AG10803 (cell line): ENCODE measurements around the gene CCDC18.
"Not testable (repeated sequence)": the region's sequence is repeated elsewhere in the genome, so short reads cannot be mapped to it uniquely, and the experiment has no call there.

Experiments used
- DNase-seq: peaks from one replicate; pipeline ENCODE4 v3.0.0; 2010; ENCODE audit warnings: low read depth
- H3K4me3 ChIP-seq: 2 replicates; pipeline ENCODE4 v1.5.1; 2011; ENCODE audit warnings: mild to moderate bottlenecking, low read length, control low read depth
- CTCF ChIP-seq: conservative IDR thresholded peaks from 2 replicates; pipeline ENCODE4 v1.5.1; 2011; ENCODE audit warnings: mild to moderate bottlenecking, low read length, control low read depth, inconsistent platforms

Gene CCDC18

GRCh38 chr1:93255222-93256079, 74.9 kb downstream of the CCDC18 start:
- no peak for TF ChIP-seq CTCF
- no peak overlapping the region for H3K4me3 ChIP-seq
- DNase-seq, result peak; percentile 72

- TF ChIP-seq CTCF, result no peak
- DNase-seq, result no peak
- H3K4me3 ChIP-seq, result no peak overlapping the region
These were observed 75.9 kb downstream of the CCDC18 start for GRCh38 chr1:93256433-93256832.

GRCh38 chr1:93257889-93258288, 77.4 kb downstream of the CCDC18 start:
- DNase-seq, result no peak
- TF ChIP-seq CTCF, result no peak
- H3K4me3 ChIP-seq, result no peak overlapping the region

GRCh38 chr1:93260726-93261125, 80.2 kb downstream of the CCDC18 start:
- not testable (repeated sequence) for H3K4me3 ChIP-seq, DNase-seq

- H3K4me3 ChIP-seq, result no peak overlapping the region
- DNase-seq, result no peak
- TF ChIP-seq CTCF, result no peak
These were observed 82.1 kb downstream of the CCDC18 start for GRCh38 chr1:93262645-93263044.

GRCh38 chr1:93268888-93269287, 88.4 kb downstream of the CCDC18 start:
- DNase-seq, H3K4me3 ChIP-seq: not testable (repeated sequence)

- not testable (repeated sequence) for DNase-seq, H3K4me3 ChIP-seq
These were observed 94.7 kb downstream of the CCDC18 start for GRCh38 chr1:93275262-93275633.

- no peak for DNase-seq
These were observed 95.2 kb downstream of the CCDC18 start for GRCh38 chr1:93275634-93276295.

GRCh38 chr1:93277530-93277929, 97.0 kb downstream of the CCDC18 start:
- DNase-seq, H3K4me3 ChIP-seq: not testable (repeated sequence)

More at GRCh38 chr1:93275634-93276295, 95.2 kb downstream of the CCDC18 start:
- no peak for TF ChIP-seq CTCF
- H3K4me3 ChIP-seq, result no peak overlapping the region
